ENCODE results near the gene ABHD8.

The ABHD8 gene

DNA sequence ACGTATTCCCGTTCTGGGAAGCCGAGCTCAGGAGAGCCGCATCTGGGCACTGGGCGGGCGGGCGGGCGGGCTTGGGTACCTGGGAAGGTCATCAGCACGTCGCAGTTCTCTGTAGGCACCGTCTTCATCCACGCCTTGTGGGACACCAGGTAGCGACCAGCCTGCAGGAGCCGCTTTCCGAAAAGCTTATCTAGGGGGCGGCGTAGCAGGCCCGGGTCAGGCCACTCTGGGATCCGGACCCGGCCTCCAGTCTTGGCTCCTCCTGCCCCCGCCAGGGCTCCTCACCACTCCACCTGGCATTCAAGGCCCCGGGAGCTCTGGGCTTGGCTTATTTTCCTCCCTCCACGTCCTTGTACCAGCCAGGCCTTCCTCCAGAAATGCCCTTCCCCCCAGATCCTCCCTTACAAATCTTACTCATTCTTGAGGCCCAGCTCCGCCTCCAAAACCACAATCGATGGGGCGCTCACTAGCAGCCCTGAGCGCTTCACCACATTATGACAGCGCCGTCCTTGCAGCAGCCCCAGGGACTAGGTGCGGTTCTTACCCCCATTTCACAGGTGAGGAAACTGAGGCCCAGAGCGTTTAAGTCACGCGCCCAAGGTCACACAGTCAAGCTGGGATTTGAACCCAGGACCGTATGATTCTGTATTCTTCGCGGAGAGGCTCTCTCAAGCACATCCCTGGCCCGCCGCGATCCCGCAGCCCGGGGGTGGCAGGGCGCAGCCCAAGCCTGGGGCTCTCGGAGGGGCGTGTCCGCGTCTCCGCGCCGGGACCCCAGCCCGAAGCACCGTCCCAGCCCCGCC, 30.6 kb upstream of the ABHD8 start:
- peak; percentile 66 to 78 (median 77) for DNase-seq

DNA sequence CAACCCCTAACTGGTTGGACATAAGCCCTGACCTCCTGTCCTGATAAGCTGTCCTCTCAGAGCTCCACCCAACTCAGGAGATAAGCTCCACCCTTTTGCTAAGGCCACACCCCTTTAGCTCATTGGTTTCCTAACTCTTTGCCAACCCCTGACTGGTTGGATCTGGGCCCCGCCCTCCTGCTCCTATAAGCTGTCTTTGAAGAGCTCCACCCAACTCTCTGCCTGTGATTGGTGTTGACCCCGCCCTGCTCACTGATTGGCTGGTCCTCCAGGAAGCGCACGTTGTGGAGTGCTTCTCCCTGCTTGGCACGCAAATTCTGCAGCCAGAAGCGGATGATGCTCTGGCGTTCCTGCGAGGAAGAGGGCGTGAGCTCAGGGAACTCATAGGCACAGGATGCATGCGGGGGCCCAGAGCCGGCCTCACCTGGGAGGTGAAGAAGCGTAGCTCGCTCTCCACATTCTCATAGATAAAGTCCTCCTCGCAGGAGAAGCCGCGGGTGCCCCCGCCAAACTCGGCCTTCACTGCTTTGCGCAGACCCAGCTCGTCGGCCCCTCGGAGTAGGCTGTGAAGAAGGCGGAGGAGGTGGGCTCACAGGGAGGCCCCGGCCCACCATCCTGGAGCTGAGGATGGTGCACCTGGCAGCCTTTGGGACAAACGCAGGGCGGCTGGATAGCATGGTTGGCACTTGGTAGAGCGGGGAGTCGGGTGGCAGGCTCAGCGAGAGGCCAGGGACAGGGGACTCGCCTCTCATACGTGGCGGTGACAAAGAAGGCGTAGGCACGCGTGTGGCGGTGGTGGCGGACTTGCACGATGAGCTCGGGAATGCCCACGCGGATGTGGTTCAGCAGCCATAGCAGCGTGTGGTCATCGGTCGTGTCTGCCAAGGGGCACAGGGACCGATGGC, 29.7 kb upstream of the ABHD8 start:
- DNase-seq: peak; percentile 29 to 60 (median 42)

DNA sequence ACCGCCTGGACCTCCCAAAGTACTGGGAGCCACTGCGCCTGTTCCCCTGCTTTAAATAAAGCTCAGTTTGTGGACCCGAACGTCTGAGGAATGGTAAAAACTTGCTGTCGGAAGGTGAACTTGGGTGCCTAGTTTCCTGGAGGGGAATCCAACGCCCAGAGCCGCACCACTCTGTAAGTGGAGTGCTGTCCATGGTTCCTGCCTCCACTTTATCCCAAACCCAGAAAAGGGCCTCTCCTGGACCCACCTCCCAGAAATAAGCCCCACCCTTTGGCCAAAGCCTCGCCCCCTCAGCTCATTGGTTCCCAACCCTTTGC, 29.1 kb upstream of the ABHD8 start:
- no peak for DNase-seq

DNA sequence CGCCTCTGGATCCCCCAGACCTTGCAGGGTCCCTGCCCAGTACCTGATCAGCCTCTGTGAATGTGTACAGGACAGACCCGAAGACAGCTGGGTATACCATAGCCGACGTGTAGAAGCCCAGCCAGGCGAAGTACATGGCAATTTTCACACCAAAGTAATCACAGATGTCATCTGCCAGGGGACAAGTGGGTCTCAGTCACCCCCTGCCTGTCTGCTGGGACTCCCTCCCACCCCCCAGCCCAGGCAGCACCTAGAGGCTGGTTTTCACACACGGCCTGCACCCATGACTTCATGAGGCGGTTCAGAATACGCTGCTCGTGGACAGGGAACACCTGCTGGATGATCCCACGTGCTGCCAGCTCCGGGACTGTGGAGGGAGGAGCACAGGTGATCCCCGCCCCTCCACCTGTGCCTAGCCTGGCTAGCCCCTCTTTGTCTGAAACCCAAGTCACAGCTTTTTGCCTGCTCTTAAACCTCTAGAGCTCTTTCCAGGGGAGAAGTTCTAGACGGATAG, 27.9 kb upstream of the ABHD8 start:
- DNase-seq: no peak

DNA sequence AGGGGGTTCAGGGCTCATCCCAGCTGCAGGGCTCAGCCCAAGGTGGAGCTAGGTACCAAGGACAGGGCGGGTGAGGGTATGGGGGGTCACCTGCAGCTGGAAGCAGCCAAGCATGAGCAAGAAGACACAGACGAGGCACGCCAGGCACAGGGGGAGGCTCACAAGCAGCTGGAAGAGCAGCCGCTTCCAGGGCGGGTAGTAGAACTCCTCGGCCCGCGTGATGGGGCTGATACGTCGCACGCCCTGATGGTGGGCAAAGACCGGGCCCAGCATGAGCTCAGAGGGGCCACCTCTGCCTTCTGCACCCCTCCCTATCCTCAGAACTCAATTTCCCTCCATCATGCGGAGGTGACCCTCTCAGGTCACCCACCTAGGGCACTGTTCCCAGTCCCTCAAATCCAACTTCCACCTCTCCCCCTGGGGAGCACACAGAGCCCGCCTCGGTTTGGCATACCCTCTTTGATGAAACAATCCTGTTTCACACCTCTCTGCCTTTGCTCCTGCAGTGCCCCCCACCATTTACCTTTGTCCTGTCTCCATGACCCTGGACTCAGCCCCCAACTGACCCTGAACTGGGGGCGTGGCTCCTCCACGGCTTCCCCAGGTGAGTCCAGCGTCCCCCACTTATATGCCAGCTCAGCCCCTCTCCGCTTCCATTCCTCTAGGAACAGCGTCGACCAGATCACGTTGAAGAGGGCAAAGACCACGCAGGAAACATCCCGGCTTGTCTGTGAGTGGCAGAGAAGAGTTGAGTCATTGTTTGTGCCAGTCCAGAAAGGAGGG, 27.2 kb upstream of the ABHD8 start:
- DNase-seq: no peak

DNA sequence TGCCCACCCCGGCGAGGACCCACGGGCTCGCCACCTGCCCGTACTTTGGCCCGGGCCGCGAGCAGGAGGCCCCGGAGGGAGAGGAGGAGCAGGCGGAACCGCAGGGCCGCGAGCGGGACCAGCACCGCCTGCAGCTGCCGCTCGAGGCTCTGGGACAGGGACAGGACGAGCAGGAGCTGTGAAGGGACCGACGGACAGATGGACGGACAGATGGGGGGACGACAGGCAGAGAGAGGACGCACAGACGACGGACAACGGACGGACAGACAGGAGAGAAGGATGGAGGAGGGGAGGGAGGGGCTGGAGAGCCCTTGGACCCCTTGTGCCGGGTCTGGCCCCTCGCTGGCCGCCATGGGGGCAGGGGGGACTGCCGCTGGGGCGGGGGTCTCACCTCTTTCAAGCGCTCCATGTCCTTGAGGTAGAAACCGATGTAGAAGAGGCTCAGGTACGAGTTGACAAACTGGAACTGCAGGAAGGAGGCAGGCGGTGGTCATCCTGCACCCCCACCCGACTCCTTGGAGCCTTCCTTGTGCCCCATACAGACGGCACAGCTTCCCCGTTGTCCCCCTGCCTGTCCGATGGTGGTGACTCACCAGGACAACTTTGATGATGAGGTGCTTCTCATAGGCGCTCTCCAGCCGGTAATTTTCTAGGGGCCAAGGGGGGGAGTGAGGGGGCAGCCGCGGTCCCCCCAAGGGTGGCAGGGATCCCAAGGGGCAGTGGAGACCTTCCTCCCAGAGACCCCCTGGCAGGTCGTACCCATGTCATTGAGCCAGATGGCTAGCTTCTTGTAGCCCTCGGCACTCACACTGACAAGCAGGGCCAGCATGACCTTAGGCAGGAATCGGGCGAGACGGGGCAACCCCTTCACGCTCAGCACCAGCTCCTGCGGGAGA, 26.4 kb upstream of the ABHD8 start:
- DNase-seq: no peak

DNA sequence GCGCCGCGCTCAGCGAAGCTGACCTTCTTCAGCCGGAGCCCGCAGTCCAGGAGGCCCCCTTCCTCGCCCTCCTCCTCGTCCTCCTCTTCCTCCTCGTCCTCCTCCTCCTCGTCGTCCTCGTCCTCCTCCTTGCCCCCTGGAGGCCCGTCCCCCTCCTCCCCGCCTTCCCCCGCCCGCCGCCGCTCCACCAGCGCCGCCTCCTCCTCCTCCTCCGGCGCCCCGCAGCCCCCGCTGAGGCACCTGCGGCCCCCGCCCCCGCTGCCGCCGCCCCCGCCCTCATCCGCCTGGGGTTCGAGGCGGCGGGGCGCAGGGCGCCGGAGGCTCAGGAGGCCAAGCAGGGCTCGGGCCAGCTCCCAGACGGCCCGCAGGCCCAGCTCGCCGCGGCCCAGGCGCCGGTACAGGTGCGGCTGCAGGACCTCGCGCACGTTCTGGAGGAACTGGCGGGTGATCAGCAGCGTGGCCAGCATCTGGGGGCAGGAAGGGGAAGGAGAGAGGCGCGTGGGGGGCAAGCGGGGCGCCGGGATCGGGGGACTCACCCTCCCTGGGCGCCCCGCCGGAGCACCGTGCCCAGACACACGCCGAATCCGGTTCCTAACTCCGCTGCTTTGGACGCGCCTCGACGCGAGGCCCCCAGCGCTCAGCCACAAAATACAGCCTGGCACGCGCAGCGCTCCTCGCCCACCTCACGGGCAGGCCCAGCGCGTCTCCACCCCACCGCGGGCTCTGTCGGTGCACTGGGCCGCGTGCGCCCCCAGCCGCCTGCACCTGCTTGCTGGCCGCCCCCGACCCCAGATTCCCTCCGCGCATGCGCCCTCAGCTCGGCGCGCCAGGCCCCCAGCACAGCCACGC, 25.5 kb upstream of the ABHD8 start:
- no peak for DNase-seq

DNA sequence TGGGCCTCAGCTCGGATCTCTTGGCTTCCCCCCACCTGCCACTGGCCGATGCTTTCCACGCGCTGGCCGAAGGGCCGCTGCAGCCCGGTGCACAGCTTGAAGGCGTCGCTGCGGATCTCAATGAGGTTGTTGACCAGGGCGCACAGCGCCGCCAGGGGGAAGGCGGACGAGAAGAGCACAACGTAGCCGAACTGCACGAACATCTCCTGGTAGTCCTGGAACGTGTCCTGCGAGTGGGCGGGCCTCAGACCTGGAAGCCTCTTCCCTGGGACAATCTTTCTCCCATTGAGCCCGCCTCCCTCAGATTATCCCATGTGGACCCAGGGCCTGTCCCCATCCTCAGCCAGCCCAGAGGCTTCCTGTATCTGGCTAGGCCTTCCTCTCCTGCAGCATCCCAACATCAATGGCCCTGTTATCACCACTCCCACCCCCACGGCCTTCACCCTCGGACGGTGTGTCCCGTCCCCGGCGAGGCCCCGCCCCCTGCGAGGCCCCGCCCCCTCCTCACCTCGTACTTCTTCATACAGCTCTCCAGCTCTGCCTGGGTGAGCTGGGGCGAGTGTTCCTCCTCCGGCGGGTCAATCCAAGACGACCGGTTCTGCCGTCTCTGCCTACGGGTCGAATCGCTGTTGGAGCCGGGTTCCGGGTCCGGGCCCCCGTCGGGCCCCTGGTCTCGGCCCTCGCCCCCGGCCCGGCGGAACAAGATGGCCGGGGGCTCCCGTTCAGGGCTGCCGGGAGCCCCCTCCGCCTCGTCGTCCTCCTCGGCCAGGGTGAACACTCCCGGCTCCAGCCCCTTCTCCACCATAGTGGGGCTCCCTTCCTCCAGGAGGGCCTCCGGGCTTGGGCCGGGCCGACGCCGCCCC, 24.7 kb upstream of the ABHD8 start:
- DNase-seq: peak; percentile 40 to 73 (median 58)

DNA sequence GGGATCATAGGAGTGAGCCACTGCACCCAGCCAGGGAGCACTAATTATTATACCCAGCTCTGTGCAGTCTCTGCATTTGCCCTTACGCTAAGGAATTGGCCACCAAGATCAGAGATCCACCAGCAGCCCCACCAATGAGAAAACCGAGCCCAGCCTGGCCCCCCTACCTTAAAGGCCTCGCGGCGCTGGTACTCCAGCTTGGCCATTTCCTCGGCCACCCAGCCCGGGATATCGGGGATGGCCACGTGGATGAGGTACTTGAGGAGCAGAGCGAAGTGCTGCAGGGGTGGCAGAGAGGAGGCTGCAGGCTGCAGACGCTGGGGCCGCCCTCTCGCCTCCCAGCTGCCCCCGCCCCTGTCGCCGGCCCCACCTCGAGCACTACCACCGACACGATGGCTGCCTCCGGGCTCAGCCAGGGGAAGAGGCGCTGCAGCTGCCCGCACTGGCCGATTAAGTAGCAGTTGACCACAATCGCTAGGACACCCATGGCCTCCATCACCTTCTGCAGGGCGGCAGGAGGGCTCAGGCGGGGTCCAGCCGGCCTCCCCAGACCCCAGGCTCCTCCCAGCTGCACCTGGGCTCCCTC, 23.9 kb upstream of the ABHD8 start:
- DNase-seq: no peak

DNA sequence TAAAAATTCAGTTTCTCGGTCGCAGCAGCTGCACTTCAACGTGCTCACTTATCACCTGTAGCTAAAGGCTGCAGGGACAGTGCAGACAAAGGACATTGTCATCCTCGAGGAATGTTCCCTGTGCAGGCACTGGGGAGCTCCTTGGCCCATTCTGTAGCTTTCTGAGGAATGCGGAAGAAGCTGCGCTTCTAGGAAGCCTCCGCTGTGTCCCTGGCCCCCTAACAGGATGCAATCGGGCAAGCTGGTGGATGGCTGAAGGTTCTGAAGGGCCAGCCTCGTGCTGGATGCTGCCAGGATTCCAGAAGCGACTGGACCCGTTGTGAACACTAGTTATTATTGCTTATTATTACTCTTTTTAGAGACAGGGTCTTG, 23.4 kb upstream of the ABHD8 start:
- DNase-seq: no peak

DNA sequence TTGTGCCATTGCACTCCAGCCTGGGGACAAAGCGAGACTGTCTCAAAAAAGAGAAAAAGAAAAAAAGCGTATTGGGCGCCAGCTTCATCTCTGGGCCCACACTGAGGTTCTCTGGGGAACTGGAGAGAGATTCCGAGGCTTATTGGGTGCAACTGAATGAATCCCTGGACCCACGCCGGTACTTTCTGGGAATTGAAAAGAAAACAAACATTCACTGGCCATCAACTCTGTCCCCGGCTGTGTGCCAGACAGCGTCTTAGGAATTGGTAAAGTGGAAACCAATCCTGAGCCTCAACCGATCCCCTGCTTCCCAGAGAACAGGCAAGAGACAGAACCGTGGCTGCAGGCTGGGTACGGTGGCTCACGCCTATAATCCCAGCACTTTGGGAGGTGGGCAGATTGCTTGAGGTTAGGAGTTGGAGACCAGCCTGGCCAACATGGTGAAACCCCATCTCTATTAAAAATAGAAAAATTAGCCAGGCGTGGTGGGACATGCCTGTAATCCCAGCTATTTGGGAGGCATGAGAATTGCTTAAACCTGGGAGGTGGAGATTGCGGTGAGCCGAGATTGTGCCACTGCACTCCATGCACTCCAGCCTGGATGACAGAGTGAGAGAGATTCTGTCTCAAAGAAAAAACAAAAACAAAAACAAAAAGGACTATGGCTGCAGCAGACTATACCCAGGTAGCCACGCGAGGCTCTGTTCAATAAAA, 22.8 kb upstream of the ABHD8 start:
- DNase-seq: no peak

DNA sequence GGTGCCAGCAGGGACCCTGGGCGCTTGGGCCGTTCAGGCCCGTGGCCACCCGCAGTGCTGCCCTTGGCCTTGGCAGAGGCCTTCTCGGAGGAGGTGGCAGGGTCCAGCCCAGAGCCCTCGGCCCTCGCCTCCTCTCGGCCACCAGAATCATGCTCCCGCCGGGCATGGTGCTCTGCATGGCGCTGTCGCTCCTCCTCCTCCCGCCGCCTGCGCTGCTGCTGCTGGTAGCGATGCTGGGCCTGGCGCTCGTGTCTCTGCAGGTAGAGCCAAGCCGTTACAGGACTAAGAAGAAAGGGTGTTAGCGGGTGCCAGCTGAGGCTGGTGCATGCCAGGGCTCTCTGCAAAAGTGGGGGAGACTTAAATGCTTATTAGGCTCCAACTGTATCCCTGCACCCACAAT, 21.9 kb upstream of the ABHD8 start:
- no peak for DNase-seq

DNA sequence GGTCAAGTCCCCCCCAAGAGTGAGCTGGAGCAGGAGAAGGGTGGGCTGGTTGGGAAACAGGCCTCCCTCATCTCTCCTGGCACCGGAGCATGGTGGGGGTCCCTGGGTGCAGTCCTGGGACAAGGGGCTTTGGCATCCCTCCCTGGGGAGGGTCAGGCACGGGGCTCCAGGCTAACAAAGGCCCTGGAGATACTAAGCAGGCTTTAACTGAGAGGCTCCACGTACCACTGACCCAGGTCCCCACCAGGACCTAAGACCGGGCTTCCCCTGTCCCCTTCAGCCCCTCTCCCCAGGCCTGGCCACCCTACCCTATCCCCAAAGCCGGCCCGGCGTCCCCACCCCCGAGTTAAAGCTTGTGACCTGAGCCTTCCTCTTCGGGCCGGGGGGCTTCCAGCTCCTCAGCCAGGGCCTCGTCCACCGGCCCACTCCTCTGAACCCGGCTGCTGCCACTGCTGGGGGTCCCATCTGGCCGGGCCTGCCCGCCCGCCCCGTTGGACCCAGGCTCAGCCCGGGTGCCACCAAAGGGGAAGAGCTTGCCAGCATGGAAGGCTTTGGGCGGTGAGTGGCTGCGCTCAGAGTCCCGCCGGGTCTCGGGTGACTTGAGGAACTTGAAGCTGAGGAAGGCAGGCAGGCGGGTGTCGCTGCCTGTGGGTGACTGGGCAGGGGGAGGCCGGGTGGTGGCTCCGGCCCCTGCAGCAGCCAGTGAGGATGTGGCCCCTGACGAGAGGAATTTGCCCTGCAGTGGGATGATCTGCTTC, 21.3 kb upstream of the ABHD8 start:
- no peak for DNase-seq

DNA sequence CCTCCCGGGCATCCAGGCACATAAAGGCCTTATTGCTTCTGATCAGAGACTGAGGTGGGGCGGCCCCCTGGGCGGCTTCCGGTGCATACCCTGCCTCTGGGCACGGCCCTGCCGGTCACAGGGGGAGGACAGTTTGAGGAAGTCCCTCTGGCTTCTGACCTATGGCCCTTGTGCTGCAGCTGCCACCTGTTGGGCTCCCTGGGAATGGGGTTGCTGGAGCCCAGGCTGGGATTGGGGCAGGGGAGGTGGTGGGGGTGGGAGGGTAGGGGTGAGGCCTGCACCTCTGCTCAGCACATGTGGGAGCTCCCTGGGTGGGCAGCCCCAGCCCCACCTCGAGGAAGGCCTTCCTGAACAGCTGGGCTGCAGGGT, 20.7 kb upstream of the ABHD8 start:
- peak; percentile 55 to 84 (median 66) for DNase-seq

DNA sequence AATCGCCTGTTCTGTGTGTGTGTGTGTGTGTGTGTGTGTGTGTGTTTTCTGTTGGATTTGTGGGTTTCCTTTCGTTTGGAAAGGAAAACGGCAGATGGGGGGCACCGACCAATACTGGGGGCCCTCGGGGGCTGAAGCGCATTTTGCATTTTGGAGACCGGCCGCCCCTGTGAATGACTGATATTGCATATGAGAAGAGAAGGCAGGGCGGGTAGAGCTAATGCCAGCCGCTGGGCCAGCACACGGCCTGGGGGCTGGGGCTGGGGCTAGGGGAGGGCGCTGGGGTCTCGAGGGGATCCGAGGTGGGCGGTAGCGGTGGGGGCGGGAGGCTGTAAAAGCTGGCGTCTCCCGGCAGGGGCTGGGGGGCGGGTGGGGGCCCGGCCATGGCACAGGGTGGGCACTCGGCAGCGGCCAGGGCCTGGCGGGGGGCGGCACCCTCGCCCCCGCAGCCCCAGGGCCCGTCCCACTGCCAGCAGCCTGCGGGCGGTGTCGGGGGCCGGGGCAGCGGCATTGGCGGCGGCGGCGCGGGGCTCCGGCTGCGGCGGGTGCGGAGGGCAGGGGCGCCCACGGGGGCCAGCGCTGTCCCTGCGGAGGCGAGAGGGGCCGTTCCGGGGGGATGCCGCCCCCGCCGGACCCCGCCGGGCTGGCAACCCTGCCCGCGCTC, 20.2 kb upstream of the ABHD8 start:
- peak in 1 of 4 experiments; percentile 46 for DNase-seq

DNA sequence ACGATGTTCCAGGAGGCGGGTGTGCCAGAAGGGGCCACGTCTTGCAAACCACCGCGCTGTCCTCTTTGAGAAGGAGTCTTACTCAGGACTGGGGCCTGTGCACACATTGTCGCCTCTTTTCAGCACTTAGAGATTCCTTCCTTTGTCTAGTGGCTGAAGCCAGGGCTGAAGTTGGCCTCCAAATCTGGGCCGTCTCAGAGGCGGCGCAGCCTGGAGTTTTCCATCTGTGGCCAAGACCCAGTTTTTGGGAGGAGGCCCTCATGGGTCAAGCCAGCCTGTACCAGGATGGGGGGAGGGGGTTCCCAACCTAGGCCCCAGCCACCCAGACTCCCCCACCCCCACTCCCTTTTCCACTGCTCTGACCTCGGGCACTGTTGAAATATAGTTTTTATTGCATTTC, 19.6 kb upstream of the ABHD8 start:
- DNase-seq: no peak

DNA sequence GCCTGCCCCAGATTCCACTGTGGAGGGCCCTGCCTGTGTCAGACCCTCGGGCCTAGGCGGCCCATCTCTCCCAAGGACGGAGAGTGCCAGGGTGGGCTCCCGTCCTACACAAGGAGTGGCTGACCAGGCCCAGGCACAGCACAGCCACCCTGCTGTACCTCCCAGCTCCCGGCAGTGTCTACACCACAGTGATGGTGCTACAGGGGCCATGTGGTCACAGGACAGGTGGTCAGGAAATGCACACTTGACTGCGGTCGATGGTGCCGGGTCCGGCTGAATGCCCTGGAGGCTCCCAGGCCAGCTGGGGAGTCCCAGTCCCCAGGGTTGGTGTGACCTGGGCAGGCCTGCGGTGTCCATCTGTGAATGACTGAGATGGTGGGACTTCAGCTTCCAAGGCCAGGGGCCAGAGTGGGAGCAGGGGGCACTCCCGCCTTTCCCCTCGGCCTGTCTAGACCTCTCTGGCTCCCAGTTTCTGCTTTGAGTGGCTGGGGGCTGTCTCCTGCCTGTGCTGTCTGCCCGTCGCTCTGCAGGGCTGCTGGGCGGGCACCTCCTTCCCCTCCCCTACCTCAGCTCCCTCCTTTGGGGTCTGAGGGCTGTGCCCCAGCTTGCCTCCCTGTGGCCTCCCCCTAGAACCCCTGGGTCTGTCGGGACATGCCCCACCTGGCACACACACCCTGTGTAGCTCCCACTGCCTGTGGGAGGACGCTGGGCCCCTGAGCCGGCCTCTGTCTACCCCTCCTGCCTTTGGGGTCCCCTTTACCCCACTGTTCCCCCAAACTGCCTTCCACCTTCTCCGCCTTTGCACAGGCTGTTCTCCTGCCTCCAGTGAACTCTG, 18.6 kb upstream of the ABHD8 start:
- no peak for DNase-seq

Measured in suppressor macrophage (primary cell).